Astrocyte of the cerebellum (primary cell): ENCODE data around the gene PROKR2.

Experiments
- DNase-seq: peaks from one replicate; pipeline ENCODE4 v3.0.0-alpha.2; 2011; ENCODE audit warnings: low read depth
- H3K4me3 ChIP-seq: 2 replicates; pipeline ENCODE4 v1.5.1; 2011; ENCODE audit warnings: mild to moderate bottlenecking, low read depth, low read length, moderate library complexity
- CTCF ChIP-seq: IDR thresholded peaks from 2 replicates; pipeline ENCODE4 v1.5.1; 2012; ENCODE audit warnings: low read length, low read depth, moderate library complexity, mild to moderate bottlenecking; ENCODE audit errors: missing control alignments
- in situ Hi-C: cut with HindIII; loops from 2 replicates; pipeline ENCODE4 v1.10.0; 2017; ENCODE audit warnings: low sequenced_read_pairs

Gene PROKR2

GRCh38 chr20:5297280-5298004 is 19.3 kb downstream of the PROKR2 start:
- DNase-seq, result no peak
- no peak for TF ChIP-seq CTCF
- no peak overlapping the region for H3K4me3 ChIP-seq
- in situ Hi-C loops, result no loop called here

GRCh38 chr20:5290596-5290995 is 26.2 kb downstream of the PROKR2 start:
- no peak for TF ChIP-seq CTCF
- in situ Hi-C loops, result no loop called here
- H3K4me3 ChIP-seq, result no peak overlapping the region
- no peak for DNase-seq

GRCh38 chr20:5282561-5282960 is 34.2 kb downstream of the PROKR2 start:
- TF ChIP-seq CTCF, result no peak
- DNase-seq, result no peak
- in situ Hi-C loops, result no loop called here
- H3K4me3 ChIP-seq, result no peak overlapping the region

GRCh38 chr20:5279661-5280060 is 37.1 kb downstream of the PROKR2 start:
- no peak overlapping the region for H3K4me3 ChIP-seq
- in situ Hi-C loops, result no loop called here
- TF ChIP-seq CTCF, result no peak
- DNase-seq, result no peak

- no peak for DNase-seq
- in situ Hi-C loops, result no loop called here
- TF ChIP-seq CTCF, result no peak
- H3K4me3 ChIP-seq, result no peak overlapping the region
Measured at GRCh38 chr20:5272268-5272667, 44.5 kb downstream of the PROKR2 start.

GRCh38 chr20:5270603-5271002 is 46.2 kb downstream of the PROKR2 start:
- in situ Hi-C loops, result no loop called here
- no peak for DNase-seq
- TF ChIP-seq CTCF, result no peak
- H3K4me3 ChIP-seq, result no peak overlapping the region

- H3K4me3 ChIP-seq, result no peak overlapping the region
- no peak for DNase-seq
- TF ChIP-seq CTCF, result no peak
- in situ Hi-C loops, result no loop called here
Measured at GRCh38 chr20:5268449-5268848, 48.3 kb downstream of the PROKR2 start.
